K562 (cell line): ENCODE data around the gene CSNK1G1. TPM values are rescaled to one million over a fixed set of nuclear protein-coding genes. Genes with fewer than 3 reads are reported as not detected.

ENCODE experiments used
- ARHGAP35 ChIP-seq: fragments of 450-650 bp; IDR thresholded peaks from 2 replicates; pipeline ENCODE4 v1.6.1; 2018; ENCODE audit not compliant: partially characterized antibody
- ARNT ChIP-seq, 2 experiments: fragments of 450-650 bp; IDR thresholded peaks; 2 replicates each; pipeline ENCODE4 v1.6.1; 2016; ENCODE audit warnings: mild to moderate bottlenecking in 1 of 2
- C11orf30 ChIP-seq: fragments of 450-650 bp; IDR thresholded peaks from 2 replicates; pipeline ENCODE4 v1.6.1; 2016; ENCODE audit warnings: low read depth, mild to moderate bottlenecking
- EWSR1 ChIP-seq: fragments of 450-650 bp; IDR thresholded peaks from 2 replicates; pipeline ENCODE4 v1.6.1; 2018; ENCODE audit warnings: borderline replicate concordance, mild to moderate bottlenecking, low read depth, moderate library complexity; ENCODE audit not compliant: partially characterized antibody
- GABPA ChIP-seq: fragments of 200-800 bp; sonication (Bioruptor generic); conservative IDR thresholded peaks from 2 replicates; pipeline ENCODE4 v1.6.1; 2016; ENCODE audit warnings: low read depth, missing genetic modification characterization, missing compliant biosample characterization
- NFYB ChIP-seq: IDR thresholded peaks from 2 replicates; pipeline ENCODE4 v1.6.1; 2011; ENCODE audit warnings: mild to moderate bottlenecking, moderate library complexity; ENCODE audit not compliant: insufficient read length; ENCODE audit errors: extremely low read depth
- ZBTB1 ChIP-seq: sonication (generic); formaldehyde crosslinking; IDR thresholded peaks from 2 replicates; pipeline ENCODE4 v1.8.1; 2023; ENCODE audit warnings: missing genetic modification reagents, low read depth, mild to moderate bottlenecking, borderline replicate concordance
- ZC3H11A ChIP-seq: IDR thresholded peaks from 2 replicates; pipeline ENCODE4 v1.6.1; 2012; ENCODE audit warnings: low read depth, low read length, improper control_type of control experiment
- ZKSCAN1 ChIP-seq: fragments of 150-350 bp; IDR thresholded peaks from 2 replicates; pipeline ENCODE4 v1.6.1; 2016; ENCODE audit warnings: low read depth, low read length
- ZNF253 ChIP-seq: fragments of 250-450 bp; sonication (Bioruptor Pico); conservative IDR thresholded peaks from 2 replicates; pipeline ENCODE4 v1.6.1; 2021; ENCODE audit warnings: mild to moderate bottlenecking
- polyA plus RNA-seq, 8 experiments: library from polyadenylated mRNA; depleted of rRNA in 4 of 8; stranded (reverse) in 5 of 8; unstranded in 3 of 8; fragments of >200 nt; fragmentation: Nextera tagmentation in 2 of 8; fragmentation: Illumina TruSeq in 1 of 8; extraction: Ambion mirVana in 2 of 8; extraction: Trizol in 1 of 8; gene quantifications; 2 replicates each; pipeline versions ENCODE4 v1.2.1 to v1.2.3, GENCODE V29; 2011 to 2014; ENCODE audit warnings: inconsistent platforms in 1 of 8, missing spikeins in 1 of 8
- total RNA-seq, 7 experiments: library from RNA; depleted of rRNA in 6 of 7; stranded (reverse); fragments of >200 nt in 6 of 7; fragmentation: Illumina TruSeq in 2 of 7; extraction: Trizol in 2 of 7; gene quantifications; 2 replicates each; pipeline versions ENCODE4 v1.2.1 to v1.2.3, GENCODE V29; 2011 to 2021; ENCODE audit warnings: low replicate concordance in 1 of 7
- TF ChIP-seq, protein P1 (sequence below): sonication (generic); formaldehyde crosslinking; IDR thresholded peaks from 2 replicates; pipeline ENCODE4 v1.8.0; 2023; ENCODE audit warnings: missing genetic modification reagents, mild to moderate bottlenecking, borderline replicate concordance
- TF ChIP-seq, protein P2 (sequence below): fragments of 250-450 bp; sonication (Bioruptor Pico); IDR thresholded peaks from 2 replicates; pipeline ENCODE4 v1.8.0; 2022; ENCODE audit warnings: inconsistent platforms, mild to moderate bottlenecking, moderate library complexity, borderline replicate concordance

Gene CSNK1G1
- total and polyA plus RNA-seq, 9 of the 15 experiments (the other 6 are each of a cell fraction or from before 2014, with no cell fraction given): 4.5 to 18.5 (median 9.5) TPM

DNA sequence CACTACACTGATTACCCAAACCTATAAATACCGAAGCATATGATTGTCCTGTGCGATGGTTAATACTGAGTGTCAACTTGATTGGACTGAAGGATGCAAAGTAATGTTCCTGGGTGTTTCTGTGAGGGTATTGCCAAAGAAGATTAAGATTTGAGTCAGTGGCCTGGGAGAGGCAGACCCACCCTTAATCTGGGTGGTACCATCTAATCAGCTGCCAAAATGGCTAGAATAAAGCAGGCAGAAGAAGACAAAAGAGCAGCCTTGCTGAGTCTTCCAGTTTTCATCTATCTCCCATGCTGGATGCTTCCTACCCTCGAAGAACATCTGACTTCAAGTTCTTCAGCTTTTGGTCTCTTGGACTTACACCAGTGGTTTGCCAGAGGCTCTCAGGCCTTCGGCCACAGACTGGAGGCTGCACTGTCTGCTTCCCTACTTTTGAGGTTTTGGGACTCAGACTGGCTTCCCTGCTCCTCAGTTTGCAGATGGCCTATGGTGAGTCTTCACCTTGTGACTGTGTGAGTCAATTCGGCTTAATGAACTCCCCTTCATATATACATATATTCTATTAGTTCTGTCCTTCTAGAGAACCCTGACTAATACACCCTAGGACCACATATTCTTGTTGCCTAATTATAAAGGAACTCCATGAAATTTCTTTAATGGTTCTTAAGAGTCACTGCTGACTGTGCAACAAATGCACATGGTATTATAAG lies 31.7 kb downstream of the CSNK1G1 start (continued):
- TF ChIP-seq, protein P1, sequence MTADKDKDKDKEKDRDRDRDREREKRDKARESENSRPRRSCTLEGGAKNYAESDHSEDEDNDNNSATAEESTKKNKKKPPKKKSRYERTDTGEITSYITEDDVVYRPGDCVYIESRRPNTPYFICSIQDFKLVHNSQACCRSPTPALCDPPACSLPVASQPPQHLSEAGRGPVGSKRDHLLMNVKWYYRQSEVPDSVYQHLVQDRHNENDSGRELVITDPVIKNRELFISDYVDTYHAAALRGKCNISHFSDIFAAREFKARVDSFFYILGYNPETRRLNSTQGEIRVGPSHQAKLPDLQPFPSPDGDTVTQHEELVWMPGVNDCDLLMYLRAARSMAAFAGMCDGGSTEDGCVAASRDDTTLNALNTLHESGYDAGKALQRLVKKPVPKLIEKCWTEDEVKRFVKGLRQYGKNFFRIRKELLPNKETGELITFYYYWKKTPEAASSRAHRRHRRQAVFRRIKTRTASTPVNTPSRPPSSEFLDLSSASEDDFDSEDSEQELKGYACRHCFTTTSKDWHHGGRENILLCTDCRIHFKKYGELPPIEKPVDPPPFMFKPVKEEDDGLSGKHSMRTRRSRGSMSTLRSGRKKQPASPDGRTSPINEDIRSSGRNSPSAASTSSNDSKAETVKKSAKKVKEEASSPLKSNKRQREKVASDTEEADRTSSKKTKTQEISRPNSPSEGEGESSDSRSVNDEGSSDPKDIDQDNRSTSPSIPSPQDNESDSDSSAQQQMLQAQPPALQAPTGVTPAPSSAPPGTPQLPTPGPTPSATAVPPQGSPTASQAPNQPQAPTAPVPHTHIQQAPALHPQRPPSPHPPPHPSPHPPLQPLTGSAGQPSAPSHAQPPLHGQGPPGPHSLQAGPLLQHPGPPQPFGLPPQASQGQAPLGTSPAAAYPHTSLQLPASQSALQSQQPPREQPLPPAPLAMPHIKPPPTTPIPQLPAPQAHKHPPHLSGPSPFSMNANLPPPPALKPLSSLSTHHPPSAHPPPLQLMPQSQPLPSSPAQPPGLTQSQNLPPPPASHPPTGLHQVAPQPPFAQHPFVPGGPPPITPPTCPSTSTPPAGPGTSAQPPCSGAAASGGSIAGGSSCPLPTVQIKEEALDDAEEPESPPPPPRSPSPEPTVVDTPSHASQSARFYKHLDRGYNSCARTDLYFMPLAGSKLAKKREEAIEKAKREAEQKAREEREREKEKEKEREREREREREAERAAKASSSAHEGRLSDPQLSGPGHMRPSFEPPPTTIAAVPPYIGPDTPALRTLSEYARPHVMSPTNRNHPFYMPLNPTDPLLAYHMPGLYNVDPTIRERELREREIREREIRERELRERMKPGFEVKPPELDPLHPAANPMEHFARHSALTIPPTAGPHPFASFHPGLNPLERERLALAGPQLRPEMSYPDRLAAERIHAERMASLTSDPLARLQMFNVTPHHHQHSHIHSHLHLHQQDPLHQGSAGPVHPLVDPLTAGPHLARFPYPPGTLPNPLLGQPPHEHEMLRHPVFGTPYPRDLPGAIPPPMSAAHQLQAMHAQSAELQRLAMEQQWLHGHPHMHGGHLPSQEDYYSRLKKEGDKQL (CRISPR knock-in tag): no peak
- TF ChIP-seq ZKSCAN1 (no peak), ARNT (IDR thresholded peaks at IDR 0.05) (no peak), ARHGAP35 (no peak), NFYB (no peak), C11orf30 (0 out of 2 replicates have a peak, but pooled peaks have one; percentile 18), GABPA (tag) (no peak), ZNF253 (CRISPR knock-in tag) (no peak), EWSR1 (no peak), ZBTB1 (CRISPR knock-in tag) (no peak), ZC3H11A (no peak)
- TF ChIP-seq, protein P2, sequence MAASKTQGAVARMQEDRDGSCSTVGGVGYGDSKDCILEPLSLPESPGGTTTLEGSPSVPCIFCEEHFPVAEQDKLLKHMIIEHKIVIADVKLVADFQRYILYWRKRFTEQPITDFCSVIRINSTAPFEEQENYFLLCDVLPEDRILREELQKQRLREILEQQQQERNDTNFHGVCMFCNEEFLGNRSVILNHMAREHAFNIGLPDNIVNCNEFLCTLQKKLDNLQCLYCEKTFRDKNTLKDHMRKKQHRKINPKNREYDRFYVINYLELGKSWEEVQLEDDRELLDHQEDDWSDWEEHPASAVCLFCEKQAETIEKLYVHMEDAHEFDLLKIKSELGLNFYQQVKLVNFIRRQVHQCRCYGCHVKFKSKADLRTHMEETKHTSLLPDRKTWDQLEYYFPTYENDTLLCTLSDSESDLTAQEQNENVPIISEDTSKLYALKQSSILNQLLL (CRISPR knock-in tag): no peak
